ENCODE measurements around the gene ZNF331. TPM values are rescaled to one million over a fixed set of nuclear protein-coding genes. Genes with fewer than 3 reads are reported as not detected.
"Not testable (repeated sequence)": the region's sequence is repeated elsewhere in the genome, so short reads cannot be mapped to it uniquely, and the experiment has no call there.

Gene ZNF331
- total RNA-seq: 4.2 and 5.8 TPM in 2 replicates

DNA sequence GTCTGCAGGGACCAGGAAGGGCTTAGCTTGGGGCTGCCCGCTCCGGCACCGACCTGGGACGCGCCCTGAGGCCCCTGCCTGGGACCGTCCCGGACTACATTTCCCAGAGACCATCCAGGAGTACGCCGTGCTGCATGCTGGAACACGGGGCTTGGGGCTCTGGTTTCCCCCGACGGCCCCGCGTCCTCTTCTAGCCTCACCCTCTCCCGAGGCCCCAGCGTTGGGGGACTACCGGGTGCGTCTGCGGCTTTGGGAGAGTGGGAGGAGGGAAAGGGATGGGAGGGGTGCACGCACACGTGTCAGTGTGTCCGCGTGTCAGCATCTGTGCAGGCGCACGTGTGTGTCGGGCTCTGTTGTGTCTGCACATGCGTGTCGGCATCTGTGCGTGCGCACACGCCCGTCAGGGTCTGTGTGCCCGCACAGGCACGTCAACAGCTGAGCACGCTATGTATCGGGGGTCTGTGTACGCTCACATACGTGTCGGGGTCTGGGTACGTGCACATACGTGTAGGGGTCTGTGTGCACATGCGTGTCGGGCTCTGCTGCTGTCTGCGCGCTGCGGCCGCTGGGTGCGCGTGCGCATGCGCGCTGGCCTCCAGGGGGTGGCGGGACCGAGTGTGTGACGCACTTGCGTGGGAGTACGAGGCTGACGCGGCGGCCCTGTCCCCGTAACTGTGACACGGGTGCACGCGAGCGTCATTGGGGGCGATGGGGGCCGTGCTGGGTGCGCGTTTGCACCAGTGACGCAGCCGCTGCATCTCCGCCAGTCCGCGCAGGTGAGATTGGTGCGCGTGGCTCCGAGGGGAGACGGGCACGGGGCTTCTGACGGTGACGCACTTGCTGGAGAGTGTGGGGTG, at the start of gene ZNF331:
ZNF331 (plus strand) TSS at position 625 of the 857 bp plus-strand sequence. CDS start 31,232 bp downstream, outside the sequence.
- peak within 1 kb of the TSS; percentile 59 for H3K4me3 ChIP-seq (ENCODE audit: low read depth, low read length)
- TF ChIP-seq, protein P1, sequence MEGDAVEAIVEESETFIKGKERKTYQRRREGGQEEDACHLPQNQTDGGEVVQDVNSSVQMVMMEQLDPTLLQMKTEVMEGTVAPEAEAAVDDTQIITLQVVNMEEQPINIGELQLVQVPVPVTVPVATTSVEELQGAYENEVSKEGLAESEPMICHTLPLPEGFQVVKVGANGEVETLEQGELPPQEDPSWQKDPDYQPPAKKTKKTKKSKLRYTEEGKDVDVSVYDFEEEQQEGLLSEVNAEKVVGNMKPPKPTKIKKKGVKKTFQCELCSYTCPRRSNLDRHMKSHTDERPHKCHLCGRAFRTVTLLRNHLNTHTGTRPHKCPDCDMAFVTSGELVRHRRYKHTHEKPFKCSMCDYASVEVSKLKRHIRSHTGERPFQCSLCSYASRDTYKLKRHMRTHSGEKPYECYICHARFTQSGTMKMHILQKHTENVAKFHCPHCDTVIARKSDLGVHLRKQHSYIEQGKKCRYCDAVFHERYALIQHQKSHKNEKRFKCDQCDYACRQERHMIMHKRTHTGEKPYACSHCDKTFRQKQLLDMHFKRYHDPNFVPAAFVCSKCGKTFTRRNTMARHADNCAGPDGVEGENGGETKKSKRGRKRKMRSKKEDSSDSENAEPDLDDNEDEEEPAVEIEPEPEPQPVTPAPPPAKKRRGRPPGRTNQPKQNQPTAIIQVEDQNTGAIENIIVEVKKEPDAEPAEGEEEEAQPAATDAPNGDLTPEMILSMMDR (IDR thresholded peaks at IDR 0.05; ENCODE audit: insufficient read depth, low read length, poor library complexity, severe bottlenecking): peak; percentile 13
- H3K27me3 ChIP-seq (ENCODE audit: control insufficient read depth, insufficient read depth, low read length): no peaks in the 10 kb centered on the region
- no peaks in the 10 kb centered on the region for H3K36me3 ChIP-seq (ENCODE audit: control insufficient read depth, insufficient read depth, low read length)
- DNase-seq (ENCODE audit: low read depth): no peak

DNA sequence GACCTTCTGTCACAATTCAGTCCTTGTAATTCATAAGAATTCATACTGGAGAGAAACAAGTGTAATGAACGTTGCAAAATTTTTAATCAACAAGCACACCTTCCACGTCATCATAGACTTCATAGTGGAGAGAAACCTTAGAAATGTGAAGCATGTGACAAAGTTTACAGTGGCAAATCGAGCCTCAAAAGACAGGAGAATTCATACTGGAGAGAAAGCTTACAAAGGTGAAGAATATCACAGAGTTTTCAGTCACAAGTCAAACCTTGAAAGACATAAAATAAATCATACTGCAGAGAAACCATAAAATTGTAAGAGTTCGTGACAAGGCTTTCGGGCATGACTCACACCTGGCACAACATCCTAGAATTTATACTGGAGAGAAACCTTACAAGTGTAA, 45.8 kb upstream of the ZNF331 start:
- Histone ChIP-seq H3K36me3 (ENCODE audit: control insufficient read depth, insufficient read depth, low read length) (peaks cover 1% of the 10 kb centered on the region), H3K27me3 (ENCODE audit: control insufficient read depth, insufficient read depth, low read length) (no peaks in the 10 kb centered on the region), H3K4me3 (ENCODE audit: low read depth, low read length) (no peak overlapping the region)
- TF ChIP-seq, protein P1 (IDR thresholded peaks at IDR 0.05; ENCODE audit: insufficient read depth, low read length, poor library complexity, severe bottlenecking): no peak
- no peak for DNase-seq (ENCODE audit: low read depth)

DNA sequence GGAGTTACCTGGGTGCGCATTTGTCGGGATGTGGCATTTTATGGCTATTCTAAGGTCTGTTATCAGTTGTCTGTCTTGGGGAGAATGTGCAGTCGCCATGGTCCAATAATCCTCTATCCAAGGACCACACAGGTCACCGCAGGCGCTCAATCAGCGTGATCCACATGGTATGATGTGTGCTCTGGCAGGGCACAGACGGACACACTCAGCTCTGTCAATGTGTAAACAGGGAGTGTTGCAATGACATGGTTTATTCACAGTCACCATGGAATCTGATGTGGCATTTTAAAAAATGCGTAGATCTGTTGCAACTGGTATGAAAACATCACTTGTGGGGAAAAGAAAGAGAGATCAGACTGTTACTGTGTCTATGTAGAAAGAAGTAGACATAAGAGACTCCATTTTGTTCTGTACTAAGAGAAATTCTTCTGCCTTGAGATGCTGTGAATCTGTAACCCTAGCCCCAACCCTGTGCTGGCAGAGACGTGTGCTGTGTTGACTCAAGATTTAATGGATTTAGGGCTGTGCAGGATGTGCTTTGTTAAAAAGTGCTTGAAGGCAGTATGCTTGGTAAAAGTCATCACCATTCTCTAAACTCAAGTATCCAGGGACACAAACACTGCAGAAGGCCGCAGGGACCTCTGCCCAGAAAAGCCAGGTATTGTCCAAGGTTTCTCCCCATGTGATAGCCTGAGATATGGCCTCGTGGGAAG, 40.5 kb upstream of the ZNF331 start:
- H3K27me3 ChIP-seq (ENCODE audit: control insufficient read depth, insufficient read depth, low read length); H3K36me3 ChIP-seq (ENCODE audit: control insufficient read depth, insufficient read depth, low read length); H3K4me3 ChIP-seq (ENCODE audit: low read depth, low read length); DNase-seq (ENCODE audit: low read depth): not testable (repeated sequence)

DNA sequence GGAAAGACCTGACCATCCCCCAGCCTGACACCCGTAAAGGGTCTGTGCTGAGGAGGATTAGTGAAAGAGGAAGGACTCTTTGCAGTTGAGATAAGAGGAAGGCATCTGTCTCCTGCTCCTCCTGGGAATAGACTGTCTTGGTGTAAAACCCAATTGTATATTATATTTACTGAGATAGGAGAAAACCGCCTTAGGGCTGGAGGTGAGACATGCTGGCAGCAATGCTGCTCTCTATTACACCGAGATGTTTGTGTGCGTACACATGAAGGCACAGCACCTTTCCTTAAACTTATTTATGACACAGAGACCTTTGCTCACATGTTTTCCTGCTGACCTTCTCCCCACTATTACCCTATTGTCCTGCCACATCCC, 39.9 kb upstream of the ZNF331 start:
- DNase-seq (ENCODE audit: low read depth); H3K4me3 ChIP-seq (ENCODE audit: low read depth, low read length); H3K36me3 ChIP-seq (ENCODE audit: control insufficient read depth, insufficient read depth, low read length); H3K27me3 ChIP-seq (ENCODE audit: control insufficient read depth, insufficient read depth, low read length): not testable (repeated sequence)

DNA sequence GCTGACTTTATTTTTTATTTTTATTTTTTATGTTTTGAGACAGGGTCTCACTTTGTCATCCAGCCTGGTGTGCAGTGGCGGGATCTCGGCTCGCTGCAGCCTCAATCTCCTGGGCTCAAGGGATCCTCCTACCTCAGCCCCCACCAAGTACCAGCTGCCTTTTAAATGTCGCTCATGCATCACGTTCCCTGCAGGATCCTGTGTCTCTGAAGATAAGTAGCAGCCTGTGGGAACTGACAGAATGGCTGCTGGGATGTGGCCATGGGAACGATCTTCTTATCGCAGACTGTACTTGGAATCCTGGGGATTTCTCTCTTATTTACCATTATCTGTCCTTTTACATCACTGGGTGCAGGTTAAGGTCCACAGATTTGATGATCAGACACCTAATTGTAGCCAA, 34.8 kb upstream of the ZNF331 start:
- not testable (repeated sequence) for H3K27me3 ChIP-seq (ENCODE audit: control insufficient read depth, insufficient read depth, low read length); H3K36me3 ChIP-seq (ENCODE audit: control insufficient read depth, insufficient read depth, low read length); H3K4me3 ChIP-seq (ENCODE audit: low read depth, low read length); DNase-seq (ENCODE audit: low read depth)

DNA sequence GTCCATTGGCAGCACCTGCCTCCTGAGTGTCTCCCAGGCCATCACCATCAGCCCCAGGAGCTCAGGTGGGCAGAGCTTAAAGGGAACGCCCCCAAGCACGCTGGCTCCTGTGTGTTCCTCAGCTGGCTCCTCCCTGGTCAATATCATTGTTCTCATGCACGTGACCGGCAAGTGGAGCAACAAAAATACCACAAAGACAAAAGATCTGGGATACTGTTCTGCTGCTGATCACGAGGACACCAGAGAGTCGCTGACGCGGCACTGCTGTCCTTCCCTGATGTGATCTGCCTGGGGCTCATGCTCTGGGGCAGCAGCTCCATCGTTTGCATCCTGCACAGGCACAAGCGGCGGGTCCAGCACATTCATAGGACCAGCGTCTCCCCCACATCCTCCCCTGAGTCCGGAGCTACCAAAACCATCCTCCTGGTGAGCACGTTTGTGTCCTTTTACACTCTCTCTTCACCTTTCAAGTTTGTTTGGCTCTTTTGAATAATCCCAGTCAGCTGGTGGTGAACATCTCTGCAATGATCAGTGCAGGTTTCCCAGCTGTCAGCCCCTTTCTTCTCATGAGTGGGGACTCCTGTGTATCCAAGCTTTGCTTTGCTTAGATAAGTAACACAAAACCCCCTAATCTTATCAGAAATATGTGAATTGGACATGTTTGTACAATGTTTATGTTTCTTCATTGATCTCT, 34.1 kb upstream of the ZNF331 start:
- not testable (repeated sequence) for H3K36me3 ChIP-seq (ENCODE audit: control insufficient read depth, insufficient read depth, low read length); DNase-seq (ENCODE audit: low read depth); H3K27me3 ChIP-seq (ENCODE audit: control insufficient read depth, insufficient read depth, low read length); H3K4me3 ChIP-seq (ENCODE audit: low read depth, low read length)

DNA sequence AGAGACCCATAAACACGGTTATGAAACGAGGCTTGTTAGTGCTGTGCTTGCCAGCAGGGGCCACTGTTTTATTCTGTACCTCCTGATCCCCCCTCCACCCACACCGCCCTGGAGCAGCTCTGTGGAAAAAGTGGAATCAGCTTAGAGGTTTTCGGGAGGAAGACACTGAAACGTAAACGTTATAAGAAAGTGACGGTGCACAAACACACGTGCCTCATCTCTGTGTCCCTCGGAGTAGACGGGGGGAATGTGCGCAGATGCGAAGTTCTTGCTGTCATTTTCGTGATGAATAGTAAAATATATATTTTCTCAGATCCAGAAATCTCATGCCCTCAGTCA, 33.6 kb upstream of the ZNF331 start:
- not testable (repeated sequence) for H3K27me3 ChIP-seq (ENCODE audit: control insufficient read depth, insufficient read depth, low read length); H3K36me3 ChIP-seq (ENCODE audit: control insufficient read depth, insufficient read depth, low read length); DNase-seq (ENCODE audit: low read depth); H3K4me3 ChIP-seq (ENCODE audit: low read depth, low read length)

DNA sequence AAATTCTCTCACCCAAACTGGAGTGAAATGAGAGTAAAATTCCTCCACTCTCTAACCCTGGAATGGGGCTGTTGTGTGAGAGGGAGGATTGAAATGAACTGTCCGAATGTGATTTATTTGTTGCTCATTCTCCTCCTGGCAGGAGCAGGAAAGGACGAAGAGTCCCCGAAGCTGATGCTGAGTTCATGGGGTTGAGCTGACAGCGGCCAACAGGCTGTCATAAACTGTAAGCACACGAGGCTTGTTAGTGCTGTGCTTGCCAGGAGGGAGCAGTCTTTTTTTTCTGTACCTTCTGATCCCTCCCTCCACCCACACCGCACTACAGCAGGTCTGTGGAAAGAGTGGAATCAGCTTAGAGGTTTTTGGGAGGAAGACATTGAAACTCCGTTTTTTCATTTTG, 33.1 kb upstream of the ZNF331 start:
- DNase-seq (ENCODE audit: low read depth): no peak
- Histone ChIP-seq H3K36me3 (ENCODE audit: control insufficient read depth, insufficient read depth, low read length) (no peaks in the 10 kb centered on the region), H3K4me3 (ENCODE audit: low read depth, low read length) (no peak overlapping the region), H3K27me3 (ENCODE audit: control insufficient read depth, insufficient read depth, low read length) (no peaks in the 10 kb centered on the region)
- TF ChIP-seq, protein P1 (IDR thresholded peaks at IDR 0.05; ENCODE audit: insufficient read depth, low read length, poor library complexity, severe bottlenecking): no peak
